Small intestine (tissue), 16 donors: ENCODE results near the gene CERKL. TPM values are rescaled to one million over a fixed set of nuclear protein-coding genes. Genes with fewer than 3 reads are reported as not detected.
"Not testable (repeated sequence)": the region's sequence is repeated elsewhere in the genome, so short reads cannot be mapped to it uniquely, and the experiment has no call there.

Experiments
- DNase-seq, 2 donors: peaks; one replicate each; pipeline versions ENCODE4 v3.0.0 to v3.0.0-alpha.2; 2013
- FAIRE-seq: peaks from 2 replicates; lab custom pipeline; 2012; peaks lifted over from hg19 to GRCh38; lab: Jason Lieb, UNC
- H3K27ac ChIP-seq, 3 donors: one replicate each; pipeline ENCODE4 v1.5.1; 2013; ENCODE audit warnings: low read length in 2 of 3, mild to moderate bottlenecking in 2 of 3, control low read depth in 1 of 3, inconsistent platforms in 1 of 3, low read depth in 1 of 3, moderate library complexity in 1 of 3
- H3K27me3 ChIP-seq, 3 donors: one replicate each; pipeline ENCODE4 v1.6.1; 2013; ENCODE audit warnings: low read length in 3 of 3, inconsistent platforms in 1 of 3; ENCODE audit not compliant: control insufficient read depth in 3 of 3, insufficient read depth in 3 of 3
- H3K36me3 ChIP-seq, 3 donors: one replicate each; pipeline ENCODE4 v1.6.1; 2013; ENCODE audit warnings: low read length in 3 of 3, inconsistent platforms in 1 of 3, low read depth in 1 of 3, mild to moderate bottlenecking in 1 of 3, moderate library complexity in 1 of 3; ENCODE audit not compliant: control insufficient read depth in 3 of 3, insufficient read depth in 2 of 3
- H3K4me1 ChIP-seq, 3 donors: one replicate each; pipeline ENCODE4 v1.6.1; 2013; ENCODE audit warnings: low read length in 2 of 3, inconsistent platforms in 1 of 3, low read depth in 1 of 3, mild to moderate bottlenecking in 1 of 3, moderate library complexity in 1 of 3; ENCODE audit not compliant: control insufficient read depth in 3 of 3, insufficient read depth in 2 of 3
- H3K4me3 ChIP-seq, 3 donors: one replicate each; pipeline ENCODE4 v1.5.1; 2013; ENCODE audit warnings: low read length in 3 of 3, control low read depth in 1 of 3, inconsistent platforms in 1 of 3, low read depth in 1 of 3, mild to moderate bottlenecking in 1 of 3, moderate library complexity in 1 of 3
- H3K9me3 ChIP-seq, 2 donors: one replicate each; pipeline ENCODE4 v1.6.1; 2013; ENCODE audit warnings: low read depth in 1 of 2, low read length in 1 of 2; ENCODE audit not compliant: control insufficient read depth in 2 of 2, insufficient read depth in 1 of 2
- WGBS, 3 donors: extraction: QIAGEN DNeasy Blood & Tissue Kit; methylation state at CpG; one replicate each; pipeline ENCODE4 v1.1.7; 2013; 5-methylcytosine and 5-hydroxymethylcytosine counted together
- long read RNA-seq, 10 donors: transcript quantifications; one replicate each; lab custom pipeline, GENCODE V29; 2026
- polyA plus RNA-seq, 4 donors: library from polyadenylated mRNA; stranded (reverse) in 3 of 4; unstranded in 1 of 4; fragments of 200-250 nt in 3 of 4; fragments of 120-200 nt in 1 of 4; gene quantifications; one replicate each; pipeline versions ENCODE4 v1.2.1 to v1.2.3, GENCODE V29; 2013
- donor health status: healthy with polysubstance abuse.
- donor health status: control.
- donor health status: control.
- donor health status: Bipolar disorder and iron deficiency.
- donor health status: healthy.

CERKL gene, protein sequence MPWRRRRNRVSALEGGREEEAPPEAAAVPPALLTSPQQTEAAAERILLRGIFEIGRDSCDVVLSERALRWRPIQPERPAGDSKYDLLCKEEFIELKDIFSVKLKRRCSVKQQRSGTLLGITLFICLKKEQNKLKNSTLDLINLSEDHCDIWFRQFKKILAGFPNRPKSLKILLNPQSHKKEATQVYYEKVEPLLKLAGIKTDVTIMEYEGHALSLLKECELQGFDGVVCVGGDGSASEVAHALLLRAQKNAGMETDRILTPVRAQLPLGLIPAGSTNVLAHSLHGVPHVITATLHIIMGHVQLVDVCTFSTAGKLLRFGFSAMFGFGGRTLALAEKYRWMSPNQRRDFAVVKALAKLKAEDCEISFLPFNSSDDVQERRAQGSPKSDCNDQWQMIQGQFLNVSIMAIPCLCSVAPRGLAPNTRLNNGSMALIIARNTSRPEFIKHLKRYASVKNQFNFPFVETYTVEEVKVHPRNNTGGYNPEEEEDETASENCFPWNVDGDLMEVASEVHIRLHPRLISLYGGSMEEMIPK
- polyA plus RNA-seq, result 1 to 10 TPM in 3 of 4 donors, not detected in 1; 1.1 to 7.9 (median 2.2) TPM
- long read RNA-seq, donor 1, result 0 reads
- long read RNA-seq, donor 2, result 0 reads
- long read RNA-seq, donor 3, result 0 reads
- long read RNA-seq, donor 4, result 0 reads
- long read RNA-seq, donor 5, result 0 reads
- long read RNA-seq, donor 6, result 0 reads
- long read RNA-seq, donor 7, result 0 reads
- long read RNA-seq, donor 8, result 0 reads
- long read RNA-seq, donor 9, result 0 reads
- long read RNA-seq, donor 10, result 0 reads

- H3K4me3 ChIP-seq, result peak within 1 kb of the TSS in 2 of 3 donors; percentile 59 to 72
- DNase-seq, result peak; percentile 75 to 85
- H3K9me3 ChIP-seq, result no peaks in the 10 kb centered on the region
- no peaks in the 10 kb centered on the region for H3K36me3 ChIP-seq
- FAIRE-seq, result no peak
- peaks cover 0 to 40% (median 11%) of the 10 kb centered on the region in 3 donors for H3K4me1 ChIP-seq
- 2 to 3% (median 3%) methylated on average over 57 to 70 of the region's 70 CpGs for WGBS, 3 donors
- H3K27me3 ChIP-seq, result peaks cover 0 to 9% (median 0%) of the 10 kb centered on the region in 3 donors
- peak within 1 kb of the TSS; percentile 41 to 74 (median 48) for H3K27ac ChIP-seq
Observed at GRCh38 chr2:181656450-181657291, at the start of gene CERKL. Gene CERKL (minus strand): TSS chr2:181657105. CDS start chr2:181657006, 99 bp downstream.

DNA sequence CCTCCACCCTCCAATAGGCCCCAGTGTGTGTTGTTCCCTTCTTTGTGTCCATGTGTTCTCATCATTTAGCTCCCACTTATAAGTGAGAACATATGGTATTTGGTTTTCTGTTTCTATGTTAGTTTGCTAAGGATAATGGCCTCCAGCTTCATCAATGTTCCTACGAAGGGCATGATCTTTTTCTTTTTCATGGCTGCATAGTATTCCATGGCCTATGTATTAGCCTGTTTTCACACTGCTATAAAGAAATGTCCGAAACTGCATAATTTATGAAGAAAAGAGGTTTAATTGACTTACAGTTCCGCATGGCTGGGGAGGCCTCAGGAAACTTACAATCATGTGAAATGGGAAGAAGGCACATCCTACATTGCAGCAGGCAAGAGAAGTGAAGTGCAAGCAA lies 45.6 kb upstream of the CERKL start:
- H3K36me3 ChIP-seq, H3K27me3 ChIP-seq, H3K4me1 ChIP-seq, H3K4me3 ChIP-seq, DNase-seq, H3K27ac ChIP-seq, FAIRE-seq, H3K9me3 ChIP-seq: not testable (repeated sequence)
- 92 to 95% (median 94%) methylated on average over 3 of the region's 3 CpGs for WGBS, 3 donors

DNA sequence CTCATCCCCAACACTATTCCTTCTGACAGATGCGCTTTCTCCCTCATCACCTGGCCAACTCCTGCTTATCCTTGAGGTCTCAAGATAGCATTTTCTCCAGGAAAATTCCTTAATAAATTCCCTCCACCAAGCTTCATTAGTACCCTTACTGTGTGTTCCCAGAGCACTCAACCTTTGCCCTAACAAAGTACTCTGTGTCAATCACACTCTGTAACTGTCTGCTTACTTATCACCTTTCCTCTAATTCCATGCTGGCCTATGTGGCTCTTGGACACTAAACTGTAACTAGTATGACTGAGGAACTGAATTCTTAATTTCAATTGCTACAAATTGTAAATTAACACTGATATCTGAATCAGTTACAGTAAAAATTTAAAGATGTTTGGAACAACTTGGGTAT lies 41.3 kb upstream of the CERKL start:
- FAIRE-seq, result no peak
- DNase-seq, result peak in 1 of 2 donors; percentile 29
- Histone ChIP-seq H3K9me3 (peaks cover 0 to 1% of the 10 kb centered on the region in 2 donors), H3K36me3 (no peaks in the 10 kb centered on the region), H3K4me1 (no peaks in the 10 kb centered on the region), H3K27ac (no peak overlapping the region), H3K27me3 (no peaks in the 10 kb centered on the region), H3K4me3 (no peak overlapping the region)
- 100% methylated on average over 1 of the region's 1 CpG for WGBS, 3 donors

- FAIRE-seq (no peak), DNase-seq (no peak)
- H3K9me3 ChIP-seq, result no peaks in the 10 kb centered on the region
- H3K4me1 ChIP-seq, result no peaks in the 10 kb centered on the region
- no peaks in the 10 kb centered on the region for H3K27me3 ChIP-seq
- WGBS, 3 donors, result 72 to 81% (median 81%) methylated on average over 1 of the region's 1 CpG
- no peaks in the 10 kb centered on the region for H3K36me3 ChIP-seq
- H3K4me3 ChIP-seq, result no peak overlapping the region
- no peak overlapping the region for H3K27ac ChIP-seq
Observed at GRCh38 chr2:181697571-181697970, 40.7 kb upstream of the CERKL start.

- Histone ChIP-seq H3K27ac (no peak overlapping the region), H3K4me3 (no peak overlapping the region), H3K27me3 (no peaks in the 10 kb centered on the region), H3K36me3 (no peaks in the 10 kb centered on the region), H3K9me3 (no peaks in the 10 kb centered on the region), H3K4me1 (no peaks in the 10 kb centered on the region)
- WGBS, 3 donors, result 85 to 95% (median 88%) methylated on average over 6 of the region's 6 CpGs
- DNase-seq, result no peak
- FAIRE-seq, result no peak
Observed at GRCh38 chr2:181697126-181697525, 40.2 kb upstream of the CERKL start.

DNA sequence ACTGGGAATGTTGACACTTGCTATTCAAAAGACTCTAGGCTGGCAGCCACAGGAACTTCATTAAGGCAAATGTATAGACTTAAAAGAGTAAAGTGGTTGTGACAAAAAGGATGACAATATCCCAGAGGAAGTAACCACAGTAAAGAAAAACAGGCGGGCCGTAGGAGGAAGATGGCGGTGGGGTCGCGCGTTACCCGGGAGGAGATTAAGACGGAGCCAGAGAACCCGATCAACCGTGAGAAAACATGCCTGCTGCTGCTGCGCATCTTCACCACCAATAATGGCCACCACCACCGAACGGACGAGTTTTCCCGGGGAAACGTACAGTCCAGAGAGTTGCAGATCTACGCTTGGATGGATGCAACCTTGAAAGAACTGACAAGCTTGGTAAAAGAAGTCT lies 37.4 kb upstream of the CERKL start:
- Histone ChIP-seq H3K27me3 (peaks cover 0 to 3% (median 3%) of the 10 kb centered on the region in 3 donors), H3K4me1 (no peaks in the 10 kb centered on the region), H3K36me3 (no peaks in the 10 kb centered on the region), H3K27ac (no peak overlapping the region), H3K9me3 (no peaks in the 10 kb centered on the region), H3K4me3 (no peak overlapping the region)
- no peak for DNase-seq
- WGBS, 3 donors, result 97 to 98% (median 97%) methylated on average over 17 of the region's 17 CpGs
- no peak for FAIRE-seq

GRCh38 chr2:181690860-181691259 lies 34.0 kb upstream of the CERKL start:
- Histone ChIP-seq H3K9me3 (no peaks in the 10 kb centered on the region), H3K27ac (no peak overlapping the region), H3K4me1 (no peaks in the 10 kb centered on the region), H3K4me3 (no peak overlapping the region), H3K27me3 (peaks cover 0 to 15% (median 6%) of the 10 kb centered on the region in 3 donors), H3K36me3 (no peaks in the 10 kb centered on the region)
- WGBS, 3 donors, result 82 to 95% (median 84%) methylated on average over 2 of the region's 2 CpGs
- DNase-seq, result no peak
- no peak for FAIRE-seq
